ENCODE results near the gene GZMA.
A peak's percentile ranks its signal among the peaks of the same experiment; 100 is the strongest.
"Not testable (repeated sequence)": the region's sequence is repeated elsewhere in the genome, so short reads cannot be mapped to it uniquely, and the experiment has no call there.

The GZMA gene

GRCh38 chr5:55081541-55081940, 20.9 kb upstream of the GZMA start:
- Histone ChIP-seq H3K27me3 (ENCODE audit: insufficient read depth, low read length, poor library complexity) (no peaks in the 10 kb centered on the region), H3K27ac (ENCODE audit: low read length) (no peak overlapping the region), H3K9me3 (ENCODE audit: insufficient read depth, low read length, severe bottlenecking) (peaks cover 3% of the 10 kb centered on the region), H3K9ac (ENCODE audit: low read depth, low read length) (no peak overlapping the region), H3K4me3 (ENCODE audit: low read depth in 1 of 2, low read length in 2 of 2) (no peak overlapping the region), H3K4me1 (ENCODE audit: insufficient read depth, low read length) (no peaks in the 10 kb centered on the region), H3K79me2 (ENCODE audit: insufficient read depth, low read length) (no peaks in the 10 kb centered on the region), H4K20me1 (ENCODE audit: insufficient read depth, low read length) (no peaks in the 10 kb centered on the region), H2AFZ (ENCODE audit: low read depth, low read length) (no peak overlapping the region), H3K4me2 (ENCODE audit: insufficient read depth, low read length) (no peak overlapping the region), H3K36me3 (ENCODE audit: insufficient read depth, low read length) (no peaks in the 10 kb centered on the region)
- DNase-seq, result no peak
- no peak for TF ChIP-seq EZH2 (IDR thresholded peaks at IDR 0.05; ENCODE audit: borderline replicate concordance, low read depth, low read length, severe bottlenecking)
- no peak for ATAC-seq (ENCODE audit: insufficient read depth, low read depth)

GRCh38 chr5:55089301-55089700, 13.1 kb upstream of the GZMA start:
- not testable (repeated sequence) for H3K4me2 ChIP-seq (ENCODE audit: insufficient read depth, low read length); H2AFZ ChIP-seq (ENCODE audit: low read depth, low read length); H3K9me3 ChIP-seq (ENCODE audit: insufficient read depth, low read length, severe bottlenecking); DNase-seq; H3K4me3 ChIP-seq (ENCODE audit: low read depth in 1 of 2, low read length in 2 of 2); H3K27me3 ChIP-seq (ENCODE audit: insufficient read depth, low read length, poor library complexity); ATAC-seq (ENCODE audit: insufficient read depth, low read depth); H4K20me1 ChIP-seq (ENCODE audit: insufficient read depth, low read length); H3K9ac ChIP-seq (ENCODE audit: low read depth, low read length); H3K36me3 ChIP-seq (ENCODE audit: insufficient read depth, low read length); H3K79me2 ChIP-seq (ENCODE audit: insufficient read depth, low read length); H3K27ac ChIP-seq (ENCODE audit: low read length); H3K4me1 ChIP-seq (ENCODE audit: insufficient read depth, low read length)

GRCh38 chr5:55091011-55091410, 11.4 kb upstream of the GZMA start:
- not testable (repeated sequence) for H3K27ac ChIP-seq (ENCODE audit: low read length); H3K9me3 ChIP-seq (ENCODE audit: insufficient read depth, low read length, severe bottlenecking); H4K20me1 ChIP-seq (ENCODE audit: insufficient read depth, low read length); H3K4me2 ChIP-seq (ENCODE audit: insufficient read depth, low read length); H2AFZ ChIP-seq (ENCODE audit: low read depth, low read length); H3K4me3 ChIP-seq (ENCODE audit: low read depth in 1 of 2, low read length in 2 of 2); H3K9ac ChIP-seq (ENCODE audit: low read depth, low read length); H3K4me1 ChIP-seq (ENCODE audit: insufficient read depth, low read length); ATAC-seq (ENCODE audit: insufficient read depth, low read depth); H3K79me2 ChIP-seq (ENCODE audit: insufficient read depth, low read length); DNase-seq; H3K36me3 ChIP-seq (ENCODE audit: insufficient read depth, low read length); H3K27me3 ChIP-seq (ENCODE audit: insufficient read depth, low read length, poor library complexity)

GRCh38 chr5:55096182-55096581, 6.3 kb upstream of the GZMA start:
- DNase-seq, result no peak
- Histone ChIP-seq H3K9me3 (ENCODE audit: insufficient read depth, low read length, severe bottlenecking) (no peaks in the 10 kb centered on the region), H3K4me2 (ENCODE audit: insufficient read depth, low read length) (no peak overlapping the region), H3K9ac (ENCODE audit: low read depth, low read length) (no peak overlapping the region), H3K27ac (ENCODE audit: low read length) (peak overlapping the region; percentile 37), H4K20me1 (ENCODE audit: insufficient read depth, low read length) (no peaks in the 10 kb centered on the region), H2AFZ (ENCODE audit: low read depth, low read length) (0 out of 2 replicates have a peak overlapping the region, but pooled peaks have one; percentile 6), H3K4me1 (ENCODE audit: insufficient read depth, low read length) (peaks cover 22% of the 10 kb centered on the region), H3K27me3 (ENCODE audit: insufficient read depth, low read length, poor library complexity) (no peaks in the 10 kb centered on the region), H3K36me3 (ENCODE audit: insufficient read depth, low read length) (no peaks in the 10 kb centered on the region), H3K4me3 (ENCODE audit: low read depth in 1 of 2, low read length in 2 of 2) (no peak overlapping the region), H3K79me2 (ENCODE audit: insufficient read depth, low read length) (no peaks in the 10 kb centered on the region)
- ATAC-seq (ENCODE audit: insufficient read depth, low read depth), result peak; percentile 39; the same call in 2 of the 3 replicates
- TF ChIP-seq CTCF (IDR thresholded peaks at IDR 0.05; ENCODE audit: borderline replicate concordance, extremely low read depth, low read length, poor library complexity, severe bottlenecking) (no peak), EZH2 (IDR thresholded peaks at IDR 0.05; ENCODE audit: borderline replicate concordance, low read depth, low read length, severe bottlenecking) (no peak)

GRCh38 chr5:55096861-55097260, 5.6 kb upstream of the GZMA start:
- H4K20me1 ChIP-seq (ENCODE audit: insufficient read depth, low read length), result no peaks in the 10 kb centered on the region
- TF ChIP-seq EZH2 (IDR thresholded peaks at IDR 0.05; ENCODE audit: borderline replicate concordance, low read depth, low read length, severe bottlenecking) (no peak), CTCF (IDR thresholded peaks at IDR 0.05; ENCODE audit: borderline replicate concordance, extremely low read depth, low read length, poor library complexity, severe bottlenecking) (no peak)
- ATAC-seq (ENCODE audit: insufficient read depth, low read depth) (no peak), DNase-seq (peak; percentile 22)
- H3K27ac ChIP-seq (ENCODE audit: low read length), result peak overlapping the region; percentile 37
- H3K4me2 ChIP-seq (ENCODE audit: insufficient read depth, low read length), result no peak overlapping the region
- no peaks in the 10 kb centered on the region for H3K9me3 ChIP-seq (ENCODE audit: insufficient read depth, low read length, severe bottlenecking)
- no peak overlapping the region for H3K4me3 ChIP-seq (ENCODE audit: low read depth in 1 of 2, low read length in 2 of 2)
- H2AFZ ChIP-seq (ENCODE audit: low read depth, low read length), result 0 out of 2 replicates have a peak overlapping the region, but pooled peaks have one; percentile 47
- no peaks in the 10 kb centered on the region for H3K36me3 ChIP-seq (ENCODE audit: insufficient read depth, low read length)
- H3K27me3 ChIP-seq (ENCODE audit: insufficient read depth, low read length, poor library complexity), result no peaks in the 10 kb centered on the region
- peaks cover 29% of the 10 kb centered on the region for H3K4me1 ChIP-seq (ENCODE audit: insufficient read depth, low read length)
- no peaks in the 10 kb centered on the region for H3K79me2 ChIP-seq (ENCODE audit: insufficient read depth, low read length)
- H3K9ac ChIP-seq (ENCODE audit: low read depth, low read length), result no peak overlapping the region

GRCh38 chr5:55101148-55101547, 1.3 kb upstream of the GZMA start:
- not testable (repeated sequence) for H3K36me3 ChIP-seq (ENCODE audit: insufficient read depth, low read length); DNase-seq; H3K9me3 ChIP-seq (ENCODE audit: insufficient read depth, low read length, severe bottlenecking); H2AFZ ChIP-seq (ENCODE audit: low read depth, low read length); H3K9ac ChIP-seq (ENCODE audit: low read depth, low read length); H3K27me3 ChIP-seq (ENCODE audit: insufficient read depth, low read length, poor library complexity); H3K79me2 ChIP-seq (ENCODE audit: insufficient read depth, low read length); H4K20me1 ChIP-seq (ENCODE audit: insufficient read depth, low read length); H3K4me3 ChIP-seq (ENCODE audit: low read depth in 1 of 2, low read length in 2 of 2); ATAC-seq (ENCODE audit: insufficient read depth, low read depth)
- Histone ChIP-seq H3K27ac (ENCODE audit: low read length) (peak overlapping the region; percentile 83), H3K4me2 (ENCODE audit: insufficient read depth, low read length) (peak overlapping the region; percentile 70), H3K4me1 (ENCODE audit: insufficient read depth, low read length) (peaks cover 58% of the 10 kb centered on the region)
